GM12892 (cell line): ENCODE data around the gene RPE65.
"Not testable (repeated sequence)": the region's sequence is repeated elsewhere in the genome, so short reads cannot be mapped to it uniquely, and the experiment has no call there.

Experiments used
- POLR2A ChIP-seq: IDR thresholded peaks from 2 replicates; pipeline ENCODE4 v1.6.1; 2011; ENCODE audit warnings: low read depth, low read length, control low read depth
- POLR2AphosphoS5 ChIP-seq: IDR thresholded peaks from 2 replicates; pipeline ENCODE4 v1.6.1; 2011; ENCODE audit warnings: low read depth, low read length, control low read depth
- TAF1 ChIP-seq: IDR thresholded peaks from 2 replicates; pipeline ENCODE4 v1.6.1; 2011; ENCODE audit warnings: low read depth, mild to moderate bottlenecking, control low read depth, low read length, borderline replicate concordance

GRCh38 chr1:68395575-68395974, 54.2 kb downstream of the RPE65 start:
- TF ChIP-seq POLR2A, POLR2AphosphoS5, TAF1: not testable (repeated sequence)
